Central memory CD4-positive, alpha-beta T cell (primary cell): Measurements from ENCODE around the gene PRKRA.
"Not testable (repeated sequence)": the region's sequence is repeated elsewhere in the genome, so short reads cannot be mapped to it uniquely, and the experiment has no call there.

Experiments
- DNase-seq: peaks from one replicate; pipeline ENCODE4 v3.0.0; 2022

PRKRA gene

DNA sequence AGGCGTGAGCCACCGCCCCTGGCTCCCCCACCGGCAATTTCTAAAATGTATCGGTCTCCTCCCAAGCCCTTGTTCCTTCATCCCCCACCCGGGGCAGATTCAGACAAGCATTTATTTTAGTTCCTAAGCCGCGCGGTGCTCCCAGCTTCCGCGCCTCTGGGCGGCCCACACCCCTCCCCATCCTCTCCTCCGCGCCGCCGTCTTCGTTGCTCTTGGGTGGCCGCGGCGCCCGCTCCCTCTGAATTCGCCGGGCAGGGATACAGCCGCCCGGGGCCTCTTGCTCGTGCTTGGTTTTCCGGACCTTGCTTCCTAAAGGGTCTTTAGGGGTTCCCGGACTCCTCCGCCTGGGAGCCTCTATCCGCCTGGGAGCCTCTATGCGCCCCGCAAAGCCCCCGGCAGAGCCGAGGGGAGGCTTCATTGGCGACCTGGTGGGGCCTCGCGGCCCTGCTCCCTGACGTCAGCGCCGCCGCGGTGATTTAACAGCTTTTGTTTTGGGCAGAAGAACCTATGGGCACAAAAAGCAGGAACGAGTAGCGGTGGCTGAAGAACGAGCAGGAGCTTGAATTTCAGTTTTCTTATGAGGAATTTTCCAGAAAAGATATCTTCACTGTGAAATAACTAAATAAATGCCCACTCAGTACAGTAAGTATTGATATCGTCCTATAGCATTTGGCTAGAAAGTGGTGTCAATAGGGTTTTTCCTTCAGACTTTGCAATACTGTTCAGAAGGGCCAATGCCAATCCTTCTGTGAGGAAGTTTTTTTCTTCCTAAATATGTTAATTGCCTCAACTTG lies 37.3 kb downstream of the PRKRA start:
- DNase-seq = peak; percentile 69

DNA sequence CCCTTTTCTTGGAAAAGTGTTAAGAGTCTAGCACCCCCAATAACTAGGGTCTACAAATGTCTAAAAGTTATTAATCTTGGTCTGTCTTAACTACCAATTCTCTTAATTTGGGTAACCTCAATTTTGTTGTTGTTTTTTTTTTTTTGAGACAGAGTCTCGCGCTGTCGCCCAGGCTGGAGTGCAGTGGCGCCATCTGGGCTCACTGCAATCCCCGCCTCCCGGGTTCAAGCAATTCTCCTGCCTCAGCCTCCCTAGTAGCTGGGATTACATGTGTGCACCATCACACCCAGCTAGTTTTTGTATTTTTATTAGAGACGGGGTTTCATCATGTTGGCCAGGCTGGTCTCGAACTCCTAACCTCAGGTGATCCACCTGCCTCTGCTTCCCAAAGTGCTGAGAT lies 38.5 kb downstream of the PRKRA start:
- DNase-seq = not testable (repeated sequence)

DNA sequence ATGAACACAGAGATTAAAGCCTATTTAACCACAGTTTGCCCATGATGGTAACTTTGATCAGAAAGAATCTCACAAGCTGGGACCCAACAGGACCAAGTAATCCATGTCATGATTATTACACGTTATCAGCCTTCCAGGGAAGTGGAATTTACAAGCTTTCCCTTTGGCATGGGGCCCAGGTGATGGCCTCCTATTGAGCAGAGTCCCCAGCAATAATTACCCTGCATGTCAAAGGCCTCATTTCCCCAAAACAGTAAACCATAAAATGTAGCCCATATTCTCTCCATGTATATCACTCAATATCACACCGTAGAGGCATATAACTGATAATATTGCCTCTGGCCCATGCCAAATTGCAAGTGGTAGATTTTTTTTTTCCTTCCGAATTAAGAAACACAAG lies 38.9 kb downstream of the PRKRA start:
- DNase-seq = no peak

DNA sequence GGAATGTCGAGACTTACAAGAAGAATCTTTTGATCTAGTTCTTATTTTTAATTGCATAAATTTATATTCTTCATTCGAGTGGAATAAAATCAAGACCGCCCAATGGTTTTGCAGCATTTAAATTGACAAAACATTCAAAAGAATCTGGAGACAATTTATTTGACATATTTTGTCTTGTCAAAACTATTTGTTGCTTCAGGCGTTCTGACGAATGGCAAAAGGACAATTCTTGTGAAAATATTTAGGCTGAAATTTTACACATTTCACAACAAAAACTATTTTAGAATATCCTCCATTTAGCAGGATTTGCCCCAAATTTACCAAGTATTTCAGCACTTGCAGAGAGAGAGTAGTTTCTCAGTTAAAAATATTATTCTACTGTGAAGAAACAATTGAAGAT lies 41.7 kb downstream of the PRKRA start:
- no peak for DNase-seq

DNA sequence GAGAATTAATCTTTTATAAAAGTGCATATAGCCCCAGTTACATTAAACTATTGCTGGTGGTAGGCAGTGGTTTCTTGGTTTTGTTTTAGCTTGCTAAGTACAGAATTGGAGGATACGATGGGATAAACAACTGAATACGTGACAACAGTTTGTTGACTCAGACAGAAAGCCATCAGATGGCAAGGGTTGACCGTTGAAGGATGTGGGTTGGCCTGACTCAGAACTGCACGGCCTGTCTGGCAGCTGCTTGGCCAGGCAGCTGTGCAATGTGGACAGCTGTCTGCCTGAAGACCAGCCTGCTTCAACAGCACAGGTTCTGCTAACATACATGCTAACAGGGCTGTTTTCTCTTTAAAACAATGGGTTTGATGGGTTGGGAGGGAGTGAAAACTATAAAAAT lies 46.6 kb downstream of the PRKRA start:
- no peak for DNase-seq

DNA sequence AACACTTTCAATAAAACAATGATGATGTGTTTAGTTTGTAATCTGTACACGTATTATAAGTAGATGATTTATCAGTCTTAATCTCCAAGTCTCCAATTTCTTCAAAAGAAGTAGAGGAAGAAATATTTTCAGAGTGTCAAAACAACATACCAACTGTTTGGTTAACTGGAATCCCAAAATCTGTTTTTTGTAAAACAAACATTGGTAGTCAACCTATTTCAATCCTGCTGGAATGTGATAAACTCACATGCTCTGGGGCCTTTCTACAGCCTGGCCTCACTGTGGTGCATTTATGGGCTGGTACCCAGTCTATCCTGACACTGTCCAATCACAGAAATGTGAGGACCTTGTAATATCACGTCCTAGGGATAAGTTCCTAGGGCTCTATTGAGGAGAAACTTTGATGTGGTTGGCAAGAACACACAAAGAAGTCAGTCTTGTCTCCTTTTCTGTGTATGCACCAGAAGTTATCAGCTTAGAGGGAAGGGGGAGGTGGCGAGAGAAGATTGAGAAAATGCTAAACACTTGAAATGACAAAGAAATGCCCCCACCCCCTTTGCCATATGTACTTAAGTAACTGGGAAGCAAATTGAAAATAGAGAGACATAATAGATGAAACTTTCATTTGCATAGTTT lies 47.2 kb downstream of the PRKRA start:
- DNase-seq = no peak

DNA sequence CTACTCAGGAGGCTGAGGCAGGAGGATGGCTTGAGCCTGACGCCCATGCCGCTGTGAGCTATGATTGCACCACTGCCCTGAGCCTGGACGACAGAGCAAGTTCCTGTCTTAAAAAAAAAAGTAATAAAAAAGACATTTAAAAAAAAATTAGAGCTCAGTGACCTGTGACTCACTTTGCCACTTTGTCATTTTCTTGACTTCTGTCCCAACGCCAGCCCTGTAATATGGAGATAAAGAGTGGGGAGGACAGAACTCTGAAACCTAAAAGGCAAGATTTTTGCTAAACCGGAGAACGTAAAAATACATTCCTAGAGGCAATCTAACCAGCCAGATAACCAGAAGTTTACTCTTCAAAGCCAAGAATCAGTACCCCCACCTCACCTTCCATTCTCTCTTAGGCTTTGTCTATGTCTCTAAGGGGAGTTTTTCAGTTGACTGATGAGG lies 49.0 kb downstream of the PRKRA start:
- DNase-seq = no peak

DNA sequence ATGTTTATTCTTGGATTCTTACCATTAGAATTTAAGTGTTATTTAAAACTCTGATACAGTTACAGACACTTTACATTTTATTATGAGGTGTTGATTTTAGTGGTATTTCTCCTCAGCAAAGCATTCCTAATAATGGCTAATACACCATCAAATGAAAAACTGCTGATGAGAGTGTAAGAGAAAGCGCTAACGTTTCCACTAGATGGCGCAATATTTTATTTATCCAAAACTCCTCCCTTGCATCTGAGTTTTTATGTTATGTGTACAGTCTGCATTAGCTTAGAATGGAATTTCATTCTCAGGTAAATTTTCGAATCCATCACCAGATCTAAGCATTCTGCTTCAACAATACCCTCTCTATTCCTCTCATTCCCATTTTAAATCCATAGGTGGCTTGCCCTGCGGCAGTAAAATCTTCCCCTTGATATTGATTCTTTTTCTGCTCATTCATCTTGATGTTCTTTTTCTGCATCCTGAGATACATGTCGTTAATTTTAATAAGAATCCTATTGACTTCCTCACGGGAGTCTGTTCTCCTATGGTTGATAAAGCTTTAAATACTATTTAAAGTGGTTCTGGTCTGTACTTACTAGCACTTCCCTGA lies 53.9 kb downstream of the PRKRA start:
- peak; percentile 23 for DNase-seq

DNA sequence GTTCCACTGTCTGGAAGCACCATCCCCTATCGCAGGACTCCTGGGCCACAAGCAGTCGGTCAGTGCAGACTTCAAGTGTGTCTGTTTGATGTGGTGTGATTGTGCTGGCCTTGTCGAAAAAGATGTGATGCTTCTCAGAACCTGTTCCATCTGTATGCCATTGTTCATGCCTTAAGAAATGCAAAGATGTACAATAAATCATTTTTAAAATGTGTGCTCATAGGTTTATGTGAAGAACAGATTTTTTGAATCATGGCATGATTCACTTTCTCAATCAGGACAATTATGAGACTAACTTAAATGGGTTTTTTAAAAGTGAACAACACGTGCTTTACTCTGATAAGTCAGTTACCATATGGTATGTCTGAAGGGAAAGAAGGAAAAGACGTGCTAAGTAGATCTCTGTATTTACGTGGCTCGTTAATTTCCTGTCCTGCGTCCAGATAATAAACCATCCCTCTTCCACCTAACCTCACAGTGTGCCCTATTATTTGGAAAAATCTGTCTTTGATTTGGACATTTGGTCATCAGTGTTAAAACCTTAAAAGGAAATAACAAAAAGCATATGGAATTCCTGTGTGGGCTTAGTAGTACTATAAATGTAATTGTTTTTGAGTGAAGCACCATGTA lies 54.9 kb downstream of the PRKRA start:
- DNase-seq = no peak

DNA sequence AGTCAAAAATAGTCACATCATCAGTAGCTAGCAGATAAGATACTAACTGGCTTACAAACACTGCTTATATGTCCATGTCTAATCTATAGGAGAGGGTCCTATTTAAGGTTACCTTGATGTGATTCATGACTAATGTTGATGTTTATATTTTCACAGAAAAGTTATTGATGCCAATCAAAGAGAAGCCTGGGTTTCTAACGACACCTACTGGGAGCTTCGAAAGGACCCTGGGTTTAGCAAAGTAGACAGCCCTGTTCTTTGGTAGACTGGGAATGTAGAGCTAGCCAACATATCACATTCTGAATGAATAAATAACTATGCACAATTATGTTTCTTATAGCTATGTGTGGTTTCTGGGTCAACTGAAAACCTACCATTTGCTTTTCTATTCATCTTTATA lies 55.7 kb downstream of the PRKRA start:
- DNase-seq = no peak

DNA sequence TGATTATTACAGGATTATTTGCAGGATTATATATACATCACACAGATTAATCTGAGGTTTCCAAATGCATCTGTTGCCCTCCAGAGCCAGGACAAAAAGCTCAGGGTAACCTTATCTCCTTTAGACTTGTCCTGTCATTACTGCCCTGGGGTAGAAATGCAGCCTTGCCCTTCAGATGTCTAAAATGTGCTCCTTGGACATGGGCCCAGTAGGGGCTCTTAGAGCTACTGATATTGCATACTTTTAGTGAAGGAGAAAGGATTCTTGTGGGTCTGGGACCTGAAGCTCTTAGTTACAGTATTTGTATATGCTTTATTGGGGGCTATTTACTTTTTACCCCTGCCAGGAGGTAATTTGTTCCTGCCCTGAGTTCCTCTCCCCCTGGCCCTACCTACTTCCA lies 56.1 kb downstream of the PRKRA start:
- no peak for DNase-seq

DNA sequence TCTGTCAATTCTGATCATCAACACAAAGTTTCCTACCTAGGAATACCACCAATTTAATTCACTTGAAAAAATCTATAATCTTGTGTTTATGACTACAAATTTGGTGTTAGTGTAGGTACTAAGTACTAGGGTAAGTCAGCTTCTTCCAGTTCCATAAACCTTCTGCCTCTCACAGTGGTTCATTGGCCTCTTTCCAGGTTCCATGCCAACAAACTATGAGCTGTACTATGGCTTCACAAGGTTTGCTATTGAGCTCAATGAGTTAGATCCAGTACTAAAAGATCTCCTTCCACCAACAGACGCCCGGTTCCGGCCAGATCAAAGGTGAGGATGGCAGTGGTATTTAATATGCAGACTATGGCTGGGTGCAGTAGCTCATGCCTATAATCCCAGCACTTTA lies 58.8 kb downstream of the PRKRA start:
- DNase-seq = no peak

DNA sequence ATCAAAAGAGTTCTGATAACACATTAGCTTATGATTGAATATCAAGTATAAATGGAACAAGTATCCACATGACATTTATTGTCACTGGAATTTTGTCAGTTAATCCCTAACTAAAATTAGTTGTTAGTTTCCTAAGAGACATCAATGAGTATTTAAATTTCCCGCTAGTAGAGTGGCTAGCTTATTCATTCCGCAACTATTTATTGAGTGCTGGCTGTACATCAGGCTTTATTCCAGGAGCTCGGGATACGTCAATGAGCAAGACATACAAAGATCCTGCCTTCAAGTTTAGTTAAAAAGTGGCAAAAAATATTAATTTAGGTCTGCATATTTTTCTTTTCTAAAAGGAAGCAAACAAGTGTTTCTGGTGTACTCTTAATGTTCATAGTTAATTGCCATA lies 59.3 kb downstream of the PRKRA start:
- DNase-seq = no peak

DNA sequence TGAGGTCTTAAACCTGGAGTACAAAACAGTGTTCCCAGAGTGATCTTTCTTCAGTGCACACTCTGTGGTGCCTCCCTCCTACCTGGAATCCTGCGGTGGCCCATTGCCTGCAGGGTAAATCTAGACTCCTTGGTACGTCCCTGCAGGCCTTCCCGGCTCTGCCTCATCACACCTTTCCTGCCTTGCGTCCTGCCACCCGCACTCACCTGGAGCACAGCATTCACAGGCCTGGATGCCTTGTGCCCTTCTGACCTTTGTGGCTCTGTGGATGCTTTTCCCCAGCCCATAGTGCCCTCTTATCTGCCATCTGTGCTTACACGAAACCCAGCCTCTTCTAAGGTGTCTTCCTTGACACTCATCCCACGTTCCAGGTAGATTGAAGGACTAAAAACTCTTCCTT lies 62.7 kb downstream of the PRKRA start:
- DNase-seq = no peak

DNA sequence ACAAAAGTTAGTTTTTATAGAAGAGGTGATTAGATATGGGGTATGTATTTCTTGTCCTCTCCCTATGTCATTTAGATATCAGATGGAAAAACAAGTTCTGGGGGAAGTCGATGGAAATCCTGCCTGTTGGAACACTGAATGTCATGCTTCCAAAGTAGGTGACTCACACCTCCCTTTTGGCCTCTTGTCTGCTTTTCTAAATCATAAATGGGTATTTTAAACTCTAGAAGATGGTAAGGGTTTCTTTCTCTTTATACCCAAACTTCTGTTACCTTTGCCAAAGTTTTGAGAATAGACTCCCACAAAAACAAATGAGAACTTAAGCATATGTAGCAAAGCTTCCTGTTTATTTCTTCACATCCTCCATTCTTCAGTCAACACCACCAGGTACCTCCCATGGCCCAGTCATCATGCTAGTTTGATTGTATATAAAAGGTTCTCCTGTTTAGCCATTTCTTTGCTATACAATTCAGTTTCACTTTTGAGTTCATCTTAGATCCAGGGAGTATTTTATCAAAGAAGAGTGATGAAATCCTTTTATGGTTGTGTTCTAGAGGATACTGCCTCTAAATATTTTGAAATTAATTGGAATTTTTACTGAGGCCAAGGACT lies 63.9 kb downstream of the PRKRA start:
- DNase-seq = no peak

DNA sequence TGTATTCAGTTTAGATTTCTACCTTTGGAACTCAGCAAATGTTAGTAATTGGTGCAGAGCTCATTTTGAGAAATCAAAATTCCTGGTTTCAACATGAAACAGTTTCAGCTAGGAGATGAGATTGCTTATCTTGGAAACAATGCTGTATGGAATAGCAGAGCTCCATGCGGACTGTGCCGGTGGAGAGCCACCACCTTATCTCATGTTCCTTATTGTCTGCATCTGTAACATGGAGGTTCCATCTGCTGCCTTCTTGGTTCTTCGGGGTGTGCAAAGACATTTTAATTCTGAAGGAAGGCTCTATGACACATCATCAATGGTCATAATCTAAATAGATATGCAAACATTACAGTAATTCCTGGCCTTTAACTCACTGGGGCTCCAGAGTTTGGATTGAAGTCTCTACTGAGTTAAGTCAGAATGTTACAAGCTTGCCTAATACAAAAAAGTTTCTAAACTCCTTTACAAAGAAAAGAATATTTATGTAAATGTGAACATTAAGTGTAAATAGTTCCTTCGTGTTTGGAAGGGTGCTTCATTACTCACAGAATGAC lies 65.3 kb downstream of the PRKRA start:
- DNase-seq = no peak

DNA sequence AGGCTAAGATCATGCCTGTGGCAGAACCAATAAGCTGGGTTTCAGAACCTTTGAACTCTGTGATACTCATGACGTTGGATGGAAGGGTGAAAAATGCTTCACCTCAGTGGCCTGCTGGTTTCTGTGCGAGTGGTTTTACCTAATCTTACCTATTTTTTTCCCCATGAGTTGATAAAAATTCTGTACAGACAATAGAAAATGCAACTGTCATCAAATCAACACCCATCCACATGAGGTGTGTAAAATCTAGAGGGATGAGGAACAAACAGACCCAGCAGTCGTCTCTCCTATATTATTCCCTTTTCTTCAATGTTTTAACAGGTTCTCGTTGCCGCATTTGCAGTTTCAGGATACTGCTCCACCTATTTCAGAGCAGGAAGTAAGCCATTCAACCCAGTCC lies 67.3 kb downstream of the PRKRA start:
- DNase-seq = no peak
